Glutamatergic neuron (in vitro differentiated cells): ENCODE results near the gene PMEPA1. TPM values are rescaled to one million over a fixed set of nuclear protein-coding genes. Genes with fewer than 3 reads are reported as not detected.

Experiments
- DNase-seq: peaks from one replicate; pipeline ENCODE4 v3.0.0; 2022
- H3K27ac Mint-ChIP-seq: one replicate; pipeline ENCODE4 v1.8.0; 2020; ENCODE audit warnings: mild to moderate bottlenecking, mixed read lengths, inconsistent platforms; ENCODE audit not compliant: unreplicated experiment
- H3K27me3 Mint-ChIP-seq: one replicate; pipeline ENCODE4 v1.8.0; 2020; ENCODE audit warnings: mild to moderate bottlenecking, moderate library complexity, mixed read lengths, inconsistent platforms; ENCODE audit not compliant: unreplicated experiment
- H3K36me3 Mint-ChIP-seq: one replicate; pipeline ENCODE4 v1.8.0; 2020; ENCODE audit warnings: mild to moderate bottlenecking, mixed read lengths, inconsistent platforms; ENCODE audit not compliant: unreplicated experiment
- H3K4me1 Mint-ChIP-seq: one replicate; pipeline ENCODE4 v1.8.0; 2020; ENCODE audit warnings: mild to moderate bottlenecking, low read depth, mixed read lengths, inconsistent platforms; ENCODE audit not compliant: unreplicated experiment
- H3K4me3 Mint-ChIP-seq: one replicate; pipeline ENCODE4 v1.8.0; 2020; ENCODE audit warnings: mild to moderate bottlenecking, mixed read lengths, inconsistent platforms; ENCODE audit not compliant: unreplicated experiment
- H3K9me3 Mint-ChIP-seq: one replicate; pipeline ENCODE4 v1.8.0; 2020; ENCODE audit warnings: mild to moderate bottlenecking, moderate library complexity, mixed read lengths, inconsistent platforms; ENCODE audit not compliant: unreplicated experiment
- total RNA-seq: library from RNA; stranded (reverse); fragmentation: NEBNext Ultra II Directional; extraction: Animal tissue kit (Norgen Biotek cat#: 25700); gene quantifications from one replicate; pipeline ENCODE4 v1.2.1, GENCODE V29; 2021; ENCODE audit not compliant: unreplicated experiment
- TF ChIP-seq, protein P1 (sequence below): fragments of 200-600 bp; sonication (generic); IDR thresholded peaks from one replicate; pipeline ENCODE4 v1.5.0; 2021; ENCODE audit not compliant: partially characterized antibody, unreplicated experiment

PMEPA1 gene
- total RNA-seq, 1 donor from 2014 or later: 14.4 TPM

GRCh38 chr20:57683881-57684807, 25.7 kb downstream of the PMEPA1 start:
- no peaks in the 10 kb centered on the region for H3K36me3 Mint-ChIP-seq
- peaks cover 10% of the 10 kb centered on the region for H3K27me3 Mint-ChIP-seq
- peaks cover 62% of the 10 kb centered on the region for H3K4me1 Mint-ChIP-seq
- DNase-seq: no peak
- peaks cover 4% of the 10 kb centered on the region for H3K9me3 Mint-ChIP-seq
- no peak overlapping the region for H3K27ac Mint-ChIP-seq
- TF ChIP-seq, protein P1, sequence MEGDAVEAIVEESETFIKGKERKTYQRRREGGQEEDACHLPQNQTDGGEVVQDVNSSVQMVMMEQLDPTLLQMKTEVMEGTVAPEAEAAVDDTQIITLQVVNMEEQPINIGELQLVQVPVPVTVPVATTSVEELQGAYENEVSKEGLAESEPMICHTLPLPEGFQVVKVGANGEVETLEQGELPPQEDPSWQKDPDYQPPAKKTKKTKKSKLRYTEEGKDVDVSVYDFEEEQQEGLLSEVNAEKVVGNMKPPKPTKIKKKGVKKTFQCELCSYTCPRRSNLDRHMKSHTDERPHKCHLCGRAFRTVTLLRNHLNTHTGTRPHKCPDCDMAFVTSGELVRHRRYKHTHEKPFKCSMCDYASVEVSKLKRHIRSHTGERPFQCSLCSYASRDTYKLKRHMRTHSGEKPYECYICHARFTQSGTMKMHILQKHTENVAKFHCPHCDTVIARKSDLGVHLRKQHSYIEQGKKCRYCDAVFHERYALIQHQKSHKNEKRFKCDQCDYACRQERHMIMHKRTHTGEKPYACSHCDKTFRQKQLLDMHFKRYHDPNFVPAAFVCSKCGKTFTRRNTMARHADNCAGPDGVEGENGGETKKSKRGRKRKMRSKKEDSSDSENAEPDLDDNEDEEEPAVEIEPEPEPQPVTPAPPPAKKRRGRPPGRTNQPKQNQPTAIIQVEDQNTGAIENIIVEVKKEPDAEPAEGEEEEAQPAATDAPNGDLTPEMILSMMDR: no peak
- peak overlapping the region; percentile 70 for H3K4me3 Mint-ChIP-seq

DNA sequence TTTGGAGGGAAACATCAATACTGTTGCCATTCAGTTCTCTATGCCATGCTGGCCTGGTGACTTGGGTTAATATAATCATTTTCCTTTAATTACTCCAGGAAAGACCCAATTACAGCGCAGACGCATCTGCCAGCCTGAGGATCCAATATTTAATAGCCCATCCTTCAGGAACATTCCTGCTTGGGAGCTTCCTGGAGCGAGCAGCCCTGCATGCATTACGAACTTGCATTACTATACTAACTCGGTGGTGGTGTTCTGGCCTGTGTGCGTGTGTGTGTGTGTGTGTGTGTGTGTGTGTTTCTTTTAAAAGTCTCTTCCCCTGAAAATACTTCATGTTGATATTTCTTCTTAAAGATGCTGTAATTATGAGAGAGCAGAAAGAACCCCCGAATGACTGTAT, 26.5 kb downstream of the PMEPA1 start:
- no peak for DNase-seq
- TF ChIP-seq, protein P1: no peak
- Mint-ChIP-seq H3K27me3 (peaks cover 10% of the 10 kb centered on the region), H3K9me3 (peaks cover 4% of the 10 kb centered on the region), H3K4me3 (peak overlapping the region; percentile 6), H3K4me1 (peaks cover 68% of the 10 kb centered on the region), H3K27ac (no peak overlapping the region), H3K36me3 (no peaks in the 10 kb centered on the region)

- H3K27ac Mint-ChIP-seq: peak overlapping the region; percentile 8
- H3K36me3 Mint-ChIP-seq: no peaks in the 10 kb centered on the region
- peaks cover 72% of the 10 kb centered on the region for H3K4me1 Mint-ChIP-seq
- H3K4me3 Mint-ChIP-seq: no peak overlapping the region
- TF ChIP-seq, protein P1: no peak
- H3K27me3 Mint-ChIP-seq: peaks cover 8% of the 10 kb centered on the region
- no peak for DNase-seq
- H3K9me3 Mint-ChIP-seq: peaks cover 4% of the 10 kb centered on the region
Observed at GRCh38 chr20:57682184-57683101, 27.4 kb downstream of the PMEPA1 start.

GRCh38 chr20:57680934-57681914, 28.6 kb downstream of the PMEPA1 start:
- H3K36me3 Mint-ChIP-seq: no peaks in the 10 kb centered on the region
- peaks cover 76% of the 10 kb centered on the region for H3K4me1 Mint-ChIP-seq
- peak overlapping the region; percentile 72 for H3K27ac Mint-ChIP-seq
- peaks cover 5% of the 10 kb centered on the region for H3K27me3 Mint-ChIP-seq
- DNase-seq: no peak
- peaks cover 9% of the 10 kb centered on the region for H3K9me3 Mint-ChIP-seq
- peak overlapping the region; percentile 32 for H3K4me3 Mint-ChIP-seq
- TF ChIP-seq, protein P1: no peak
